ENCODE results near the gene LYPLAL1.

Gene LYPLAL1

GRCh38 chr1:219202567-219202966 lies 28.9 kb downstream of the LYPLAL1 start:
- no peak for TF ChIP-seq CTCF (conservative IDR thresholded peaks at IDR 0.05; ENCODE audit: low read depth, low read length)
- DNase-seq (ENCODE audit: low read depth) = no peak
- H3K4me3 ChIP-seq (ENCODE audit: low read depth, low read length) = no peak overlapping the region

- TF ChIP-seq CTCF (conservative IDR thresholded peaks at IDR 0.05; ENCODE audit: low read depth, low read length) = no peak
- no peak overlapping the region for H3K4me3 ChIP-seq (ENCODE audit: low read depth, low read length)
- DNase-seq (ENCODE audit: low read depth) = no peak
These were observed 32.7 kb downstream of the LYPLAL1 start for GRCh38 chr1:219206350-219206749.

DNA sequence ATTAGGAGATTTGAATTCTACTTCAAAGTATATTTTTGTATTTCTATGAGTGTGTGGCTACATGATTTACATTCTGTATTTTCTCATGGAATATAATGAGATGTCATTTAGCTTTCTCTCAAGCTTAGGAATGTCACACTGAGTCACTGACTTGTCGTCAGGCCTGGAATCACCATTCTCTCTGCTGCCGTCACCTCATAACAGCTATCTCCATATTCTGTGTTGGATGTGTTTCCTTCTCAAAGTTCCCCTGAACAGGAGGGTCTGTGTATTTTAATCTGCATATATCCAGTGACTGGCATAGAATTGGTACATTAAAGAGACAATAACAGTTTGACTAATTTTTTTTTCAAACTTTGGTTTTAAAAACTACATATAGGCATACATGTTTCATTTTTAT lies 35.9 kb downstream of the LYPLAL1 start:
- no peak for TF ChIP-seq CTCF (conservative IDR thresholded peaks at IDR 0.05; ENCODE audit: low read depth, low read length)
- H3K4me3 ChIP-seq (ENCODE audit: low read depth, low read length) = no peak overlapping the region
- peak; percentile 30 for DNase-seq (ENCODE audit: low read depth)

DNA sequence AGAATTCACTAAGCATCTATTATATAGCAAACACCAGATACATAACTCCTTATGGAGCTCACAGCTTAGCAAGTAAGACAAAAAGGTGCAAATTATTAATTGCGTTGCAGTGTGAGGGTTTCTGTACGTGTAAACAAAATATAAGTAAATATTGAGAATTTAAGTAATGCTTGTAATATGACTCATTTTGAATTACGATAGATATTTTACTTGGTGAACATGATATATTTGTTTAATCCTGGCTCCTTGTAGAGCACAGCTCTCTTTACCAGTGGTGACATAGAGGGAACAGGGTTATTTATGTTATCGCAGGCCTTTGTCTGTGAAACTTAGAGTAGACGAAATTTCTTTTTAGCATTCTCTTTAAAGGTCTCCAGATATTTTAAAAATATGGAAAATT lies 36.4 kb downstream of the LYPLAL1 start:
- peak; percentile 43 for DNase-seq (ENCODE audit: low read depth)
- no peak overlapping the region for H3K4me3 ChIP-seq (ENCODE audit: low read depth, low read length)
- TF ChIP-seq CTCF (conservative IDR thresholded peaks at IDR 0.05; ENCODE audit: low read depth, low read length) = no peak

- peak; percentile 19 for DNase-seq (ENCODE audit: low read depth)
- H3K4me3 ChIP-seq (ENCODE audit: low read depth, low read length) = no peak overlapping the region
- no peak for TF ChIP-seq CTCF (conservative IDR thresholded peaks at IDR 0.05; ENCODE audit: low read depth, low read length)
These were observed 41.8 kb downstream of the LYPLAL1 start for GRCh38 chr1:219215477-219215876.

GRCh38 chr1:219220945-219221344 lies 47.3 kb downstream of the LYPLAL1 start:
- peak; percentile 43 for TF ChIP-seq CTCF (conservative IDR thresholded peaks at IDR 0.05; ENCODE audit: low read depth, low read length)
- peak; percentile 40 for DNase-seq (ENCODE audit: low read depth)
- no peak overlapping the region for H3K4me3 ChIP-seq (ENCODE audit: low read depth, low read length)

- H3K4me3 ChIP-seq (ENCODE audit: low read depth, low read length) = no peak overlapping the region
- TF ChIP-seq CTCF (conservative IDR thresholded peaks at IDR 0.05; ENCODE audit: low read depth, low read length) = no peak
- peak; percentile 20 for DNase-seq (ENCODE audit: low read depth)
These were observed 49.8 kb downstream of the LYPLAL1 start for GRCh38 chr1:219223496-219223895.

All from choroid plexus epithelial cell (primary cell).